ENCODE results near the gene RNF166.

- TF ChIP-seq EP300 (conservative IDR thresholded peaks at IDR 0.05; ENCODE audit: poor library complexity, severe bottlenecking): no peak
- no peak for TF ChIP-seq RAD21 (conservative IDR thresholded peaks at IDR 0.05)
- TF ChIP-seq, protein P1, sequence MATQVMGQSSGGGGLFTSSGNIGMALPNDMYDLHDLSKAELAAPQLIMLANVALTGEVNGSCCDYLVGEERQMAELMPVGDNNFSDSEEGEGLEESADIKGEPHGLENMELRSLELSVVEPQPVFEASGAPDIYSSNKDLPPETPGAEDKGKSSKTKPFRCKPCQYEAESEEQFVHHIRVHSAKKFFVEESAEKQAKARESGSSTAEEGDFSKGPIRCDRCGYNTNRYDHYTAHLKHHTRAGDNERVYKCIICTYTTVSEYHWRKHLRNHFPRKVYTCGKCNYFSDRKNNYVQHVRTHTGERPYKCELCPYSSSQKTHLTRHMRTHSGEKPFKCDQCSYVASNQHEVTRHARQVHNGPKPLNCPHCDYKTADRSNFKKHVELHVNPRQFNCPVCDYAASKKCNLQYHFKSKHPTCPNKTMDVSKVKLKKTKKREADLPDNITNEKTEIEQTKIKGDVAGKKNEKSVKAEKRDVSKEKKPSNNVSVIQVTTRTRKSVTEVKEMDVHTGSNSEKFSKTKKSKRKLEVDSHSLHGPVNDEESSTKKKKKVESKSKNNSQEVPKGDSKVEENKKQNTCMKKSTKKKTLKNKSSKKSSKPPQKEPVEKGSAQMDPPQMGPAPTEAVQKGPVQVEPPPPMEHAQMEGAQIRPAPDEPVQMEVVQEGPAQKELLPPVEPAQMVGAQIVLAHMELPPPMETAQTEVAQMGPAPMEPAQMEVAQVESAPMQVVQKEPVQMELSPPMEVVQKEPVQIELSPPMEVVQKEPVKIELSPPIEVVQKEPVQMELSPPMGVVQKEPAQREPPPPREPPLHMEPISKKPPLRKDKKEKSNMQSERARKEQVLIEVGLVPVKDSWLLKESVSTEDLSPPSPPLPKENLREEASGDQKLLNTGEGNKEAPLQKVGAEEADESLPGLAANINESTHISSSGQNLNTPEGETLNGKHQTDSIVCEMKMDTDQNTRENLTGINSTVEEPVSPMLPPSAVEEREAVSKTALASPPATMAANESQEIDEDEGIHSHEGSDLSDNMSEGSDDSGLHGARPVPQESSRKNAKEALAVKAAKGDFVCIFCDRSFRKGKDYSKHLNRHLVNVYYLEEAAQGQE (IDR thresholded peaks at IDR 0.05; ENCODE audit: borderline replicate concordance): no peak
- TF ChIP-seq, protein P2, sequence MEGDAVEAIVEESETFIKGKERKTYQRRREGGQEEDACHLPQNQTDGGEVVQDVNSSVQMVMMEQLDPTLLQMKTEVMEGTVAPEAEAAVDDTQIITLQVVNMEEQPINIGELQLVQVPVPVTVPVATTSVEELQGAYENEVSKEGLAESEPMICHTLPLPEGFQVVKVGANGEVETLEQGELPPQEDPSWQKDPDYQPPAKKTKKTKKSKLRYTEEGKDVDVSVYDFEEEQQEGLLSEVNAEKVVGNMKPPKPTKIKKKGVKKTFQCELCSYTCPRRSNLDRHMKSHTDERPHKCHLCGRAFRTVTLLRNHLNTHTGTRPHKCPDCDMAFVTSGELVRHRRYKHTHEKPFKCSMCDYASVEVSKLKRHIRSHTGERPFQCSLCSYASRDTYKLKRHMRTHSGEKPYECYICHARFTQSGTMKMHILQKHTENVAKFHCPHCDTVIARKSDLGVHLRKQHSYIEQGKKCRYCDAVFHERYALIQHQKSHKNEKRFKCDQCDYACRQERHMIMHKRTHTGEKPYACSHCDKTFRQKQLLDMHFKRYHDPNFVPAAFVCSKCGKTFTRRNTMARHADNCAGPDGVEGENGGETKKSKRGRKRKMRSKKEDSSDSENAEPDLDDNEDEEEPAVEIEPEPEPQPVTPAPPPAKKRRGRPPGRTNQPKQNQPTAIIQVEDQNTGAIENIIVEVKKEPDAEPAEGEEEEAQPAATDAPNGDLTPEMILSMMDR (IDR thresholded peaks at IDR 0.05; ENCODE audit: poor library complexity, severe bottlenecking): no peak
- TF ChIP-seq MXI1 (conservative IDR thresholded peaks at IDR 0.05; ENCODE audit: poor library complexity, severe bottlenecking): no peak
- no peak for TF ChIP-seq POLR2AphosphoS5 (IDR thresholded peaks at IDR 0.05)
These were observed 11.0 kb downstream of the RNF166 start for GRCh38 chr16:88695218-88695617.

Data from neural cell (in vitro differentiated cells).